ENCODE results near the gene HELT. TPM values are rescaled to one million over a fixed set of nuclear protein-coding genes. Genes with fewer than 3 reads are reported as not detected.

HELT gene
- total RNA-seq, 1 donor from 2014 or later, result not detected

- intact Hi-C loops (cut with micrococcal nuclease), result loop anchor here (10.0 kb wide), 1 partner anchor 1114 kb away; the partner anchor contains the start of gene STOX2
- TF ChIP-seq CTCF (IDR thresholded peaks at IDR 0.05), result no peak
- Mint-ChIP-seq H3K4me1 (peaks cover 10% of the 10 kb centered on the region), H3K27me3 (peaks cover 69% of the 10 kb centered on the region), H3K27ac (no peak overlapping the region), H3K4me3 (no peak overlapping the region), H3K36me3 (ENCODE audit: low read depth) (no peaks in the 10 kb centered on the region), H3K9me3 (no peaks in the 10 kb centered on the region)
- ATAC-seq (ENCODE audit: low read depth) (no peak), DNase-seq (no peak)
- ChIA-PET CTCF (interaction anchor here (1.0 kb wide), 1 partner anchor 21 kb away, joined by 4 read pairs; no protein-coding TSS in a partner anchor), POLR2A (no interaction called here)
Measured at GRCh38 chr4:185018834-185019455, 655 bp downstream of the HELT start.

GRCh38 chr4:185019456-185020292, 1.4 kb downstream of the HELT start:
- CTCF ChIA-PET, result no interaction called here
- no peak for ATAC-seq (ENCODE audit: low read depth)
- intact Hi-C loops (cut with micrococcal nuclease), result loop anchor here (10.0 kb wide), 1 partner anchor 1115 kb away; the partner anchor contains the start of gene STOX2

GRCh38 chr4:185020293-185020808, 2.1 kb downstream of the HELT start:
- peaks cover 10% of the 10 kb centered on the region for H3K4me1 Mint-ChIP-seq
- no peak overlapping the region for H3K27ac Mint-ChIP-seq
- no peaks in the 10 kb centered on the region for H3K36me3 Mint-ChIP-seq (ENCODE audit: low read depth)
- peaks cover 76% of the 10 kb centered on the region for H3K27me3 Mint-ChIP-seq
- H3K4me3 Mint-ChIP-seq, result no peak overlapping the region
- no peak for TF ChIP-seq CTCF (IDR thresholded peaks at IDR 0.05)
- H3K9me3 Mint-ChIP-seq, result no peaks in the 10 kb centered on the region
- ATAC-seq (ENCODE audit: low read depth) (no peak), DNase-seq (no peak)
- POLR2A ChIA-PET, result no interaction called here
- intact Hi-C loops (cut with micrococcal nuclease), result no loop called here
- CTCF ChIA-PET, result no interaction called here

More at GRCh38 chr4:185019456-185020292, 1.4 kb downstream of the HELT start:
- DNase-seq, result no peak
- Mint-ChIP-seq H3K4me1 (peaks cover 10% of the 10 kb centered on the region), H3K27me3 (peaks cover 70% of the 10 kb centered on the region), H3K4me3 (no peak overlapping the region), H3K36me3 (ENCODE audit: low read depth) (no peaks in the 10 kb centered on the region), H3K9me3 (no peaks in the 10 kb centered on the region), H3K27ac (no peak overlapping the region)
- POLR2A ChIA-PET, result no interaction called here
- no peak for TF ChIP-seq CTCF (IDR thresholded peaks at IDR 0.05)

- H3K9me3 Mint-ChIP-seq, result no peaks in the 10 kb centered on the region
- POLR2A ChIA-PET, result no interaction called here
- intact Hi-C loops (cut with micrococcal nuclease), result no loop called here
- H3K4me3 Mint-ChIP-seq, result no peak overlapping the region
- TF ChIP-seq CTCF (IDR thresholded peaks at IDR 0.05), result no peak
- H3K27ac Mint-ChIP-seq, result no peak overlapping the region
- no peak for DNase-seq
- CTCF ChIA-PET, result no interaction called here
- peaks cover 10% of the 10 kb centered on the region for H3K4me1 Mint-ChIP-seq
- peaks cover 76% of the 10 kb centered on the region for H3K27me3 Mint-ChIP-seq
- ATAC-seq (ENCODE audit: low read depth), result no peak
- H3K36me3 Mint-ChIP-seq (ENCODE audit: low read depth), result no peaks in the 10 kb centered on the region
Measured at GRCh38 chr4:185020863-185021761, 2.8 kb downstream of the HELT start.

All from activated B cell treated with CpG ODN at 0.5 μM for 24 hours (primary cell).